ENCODE measurements around the gene YTHDF1. TPM values are rescaled to one million over a fixed set of nuclear protein-coding genes. Genes with fewer than 3 reads are reported as not detected.

YTHDF1 gene
- total RNA-seq, 1 experiment from 2014 or later: 196 TPM

DNA sequence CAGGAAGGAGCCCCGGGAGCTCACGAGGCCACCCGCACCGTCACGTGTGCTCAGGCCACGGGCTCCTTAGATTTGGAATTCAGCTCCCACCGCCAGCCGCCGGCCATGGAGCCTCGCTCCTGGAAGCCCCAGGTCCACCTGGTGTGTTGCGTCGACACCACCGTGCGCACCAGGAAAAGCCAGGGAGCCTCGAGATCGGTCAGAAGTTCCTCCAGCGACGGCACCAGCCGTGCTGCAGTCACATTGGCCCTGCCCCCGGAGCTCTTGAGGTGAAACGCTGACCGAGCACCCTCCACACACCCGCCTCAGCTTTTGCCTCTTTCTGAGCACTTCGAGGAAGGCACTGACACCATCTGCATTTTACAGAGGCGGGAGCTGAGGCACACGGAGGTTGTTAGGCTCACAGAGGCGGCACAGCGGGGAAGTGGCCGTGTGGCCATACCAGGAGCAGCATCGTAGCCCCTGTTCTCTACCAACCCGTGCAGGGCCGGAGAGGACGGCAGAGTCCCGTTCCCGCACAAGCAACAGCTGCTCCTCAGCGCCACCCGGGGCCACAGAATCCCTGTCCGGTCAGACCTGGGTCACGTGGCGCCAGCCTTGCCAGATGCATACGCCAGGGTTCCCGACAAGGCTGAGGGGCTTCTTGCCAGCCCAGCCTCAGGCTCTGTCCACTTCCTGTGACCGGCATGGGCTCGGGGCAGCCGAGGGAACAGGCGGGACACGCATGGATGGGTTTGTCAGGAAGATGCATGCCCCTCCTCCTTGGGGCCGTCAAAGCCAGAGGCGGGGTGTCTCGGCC, 30.8 kb upstream of the YTHDF1 start:
- intact Hi-C loops (cut with micrococcal nuclease; ENCODE audit: unreplicated experiment): no loop called here
- CTCF ChIA-PET: interaction anchor here (0.6 to 1.8 kb wide), 3 partner anchors 14 to 272 kb away, joined by 3 to 15 read pairs (median 9); no protein-coding TSS in a partner anchor

DNA sequence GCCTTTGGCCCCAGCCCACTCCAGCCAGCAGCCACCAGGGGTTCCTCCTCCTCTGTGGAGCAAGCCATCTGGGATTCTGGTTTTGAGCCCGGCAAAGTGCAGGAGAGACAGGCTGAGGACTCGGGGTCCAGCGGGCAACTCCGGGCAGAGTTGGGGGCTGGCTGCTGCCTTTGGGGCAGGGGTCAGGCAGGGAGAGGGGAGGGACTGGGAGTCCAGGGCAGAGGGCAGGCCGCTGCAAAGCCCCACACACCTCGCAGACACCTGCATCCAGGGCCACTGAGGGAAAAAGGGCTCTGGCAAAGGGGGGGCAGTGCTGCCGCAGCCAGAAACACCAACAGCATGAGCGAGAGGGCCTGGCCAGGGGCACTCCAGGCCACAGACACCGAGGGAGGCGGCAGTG, 28.5 kb upstream of the YTHDF1 start:
- TF ChIP-seq, protein P1, sequence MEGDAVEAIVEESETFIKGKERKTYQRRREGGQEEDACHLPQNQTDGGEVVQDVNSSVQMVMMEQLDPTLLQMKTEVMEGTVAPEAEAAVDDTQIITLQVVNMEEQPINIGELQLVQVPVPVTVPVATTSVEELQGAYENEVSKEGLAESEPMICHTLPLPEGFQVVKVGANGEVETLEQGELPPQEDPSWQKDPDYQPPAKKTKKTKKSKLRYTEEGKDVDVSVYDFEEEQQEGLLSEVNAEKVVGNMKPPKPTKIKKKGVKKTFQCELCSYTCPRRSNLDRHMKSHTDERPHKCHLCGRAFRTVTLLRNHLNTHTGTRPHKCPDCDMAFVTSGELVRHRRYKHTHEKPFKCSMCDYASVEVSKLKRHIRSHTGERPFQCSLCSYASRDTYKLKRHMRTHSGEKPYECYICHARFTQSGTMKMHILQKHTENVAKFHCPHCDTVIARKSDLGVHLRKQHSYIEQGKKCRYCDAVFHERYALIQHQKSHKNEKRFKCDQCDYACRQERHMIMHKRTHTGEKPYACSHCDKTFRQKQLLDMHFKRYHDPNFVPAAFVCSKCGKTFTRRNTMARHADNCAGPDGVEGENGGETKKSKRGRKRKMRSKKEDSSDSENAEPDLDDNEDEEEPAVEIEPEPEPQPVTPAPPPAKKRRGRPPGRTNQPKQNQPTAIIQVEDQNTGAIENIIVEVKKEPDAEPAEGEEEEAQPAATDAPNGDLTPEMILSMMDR (IDR thresholded peaks at IDR 0.05; ENCODE audit: insufficient read depth in 1 of 2, low read depth in 1 of 2, low read length in 1 of 2, severe bottlenecking in 1 of 2, unreplicated experiment in 1 of 2): no peak
- Mint-ChIP-seq H3K9me3 (ENCODE audit: unreplicated experiment) (no peaks in the 10 kb centered on the region), H3K36me3 (ENCODE audit: insufficient read depth, unreplicated experiment) (no peaks in the 10 kb centered on the region), H3K4me1 (ENCODE audit: low read depth, unreplicated experiment) (peaks cover 11% of the 10 kb centered on the region), H3K4me3 (ENCODE audit: unreplicated experiment) (no peak overlapping the region), H3K27ac (ENCODE audit: unreplicated experiment) (no peak overlapping the region), H3K27me3 (ENCODE audit: insufficient read depth, unreplicated experiment) (no peaks in the 10 kb centered on the region)
- BruUV-seq (replicated peaks): no TSS peak
- ChIA-PET POLR2A (no interaction called here), CTCF (interaction anchor here (1.7 kb wide), 1 partner anchor 9 kb away, joined by 8 read pairs; the partner anchor contains the start of gene BIRC7)
- no peaks in the 10 kb centered on the region for H3K9me3 ChIP-seq
- no peaks in the 10 kb centered on the region for H3K36me3 ChIP-seq (ENCODE audit: control insufficient read depth, insufficient read depth, low read length)
- no peak for DNase-seq
- H3K4me3 ChIP-seq (ENCODE audit: low read depth, low read length): no peak overlapping the region
- peaks cover 38% of the 10 kb centered on the region for H3K4me1 ChIP-seq
- H3K27me3 ChIP-seq (replicated peaks; ENCODE audit: control insufficient read depth, insufficient read depth, low read length): no peaks in the 10 kb centered on the region
- intact Hi-C loops (cut with micrococcal nuclease; ENCODE audit: unreplicated experiment): no loop called here

More for the DNA sequence above, 30.8 kb upstream of the YTHDF1 start:
- TF ChIP-seq, protein P1 (IDR thresholded peaks at IDR 0.05; ENCODE audit: insufficient read depth in 1 of 2, low read depth in 1 of 2, low read length in 1 of 2, severe bottlenecking in 1 of 2, unreplicated experiment in 1 of 2): no peak
- Histone ChIP-seq H3K4me3 (ENCODE audit: low read depth, low read length) (no peak overlapping the region), H3K36me3 (ENCODE audit: control insufficient read depth, insufficient read depth, low read length) (no peaks in the 10 kb centered on the region), H3K27me3 (replicated peaks; ENCODE audit: control insufficient read depth, insufficient read depth, low read length) (no peaks in the 10 kb centered on the region), H3K9me3 (no peaks in the 10 kb centered on the region), H3K4me1 (peaks cover 42% of the 10 kb centered on the region)
- peaks cover 24% of the 10 kb centered on the region for H3K4me1 Mint-ChIP-seq (ENCODE audit: low read depth, unreplicated experiment)
- no peaks in the 10 kb centered on the region for H3K27me3 Mint-ChIP-seq (ENCODE audit: insufficient read depth, unreplicated experiment)
- no peak overlapping the region for H3K27ac Mint-ChIP-seq (ENCODE audit: unreplicated experiment)
- no peak overlapping the region for H3K4me3 Mint-ChIP-seq (ENCODE audit: unreplicated experiment)
- BruUV-seq (replicated peaks): no TSS peak
- DNase-seq: no peak
- peaks cover 9% of the 10 kb centered on the region for H3K36me3 Mint-ChIP-seq (ENCODE audit: insufficient read depth, unreplicated experiment)
- POLR2A ChIA-PET: no interaction called here
- no peaks in the 10 kb centered on the region for H3K9me3 Mint-ChIP-seq (ENCODE audit: unreplicated experiment)

DNA sequence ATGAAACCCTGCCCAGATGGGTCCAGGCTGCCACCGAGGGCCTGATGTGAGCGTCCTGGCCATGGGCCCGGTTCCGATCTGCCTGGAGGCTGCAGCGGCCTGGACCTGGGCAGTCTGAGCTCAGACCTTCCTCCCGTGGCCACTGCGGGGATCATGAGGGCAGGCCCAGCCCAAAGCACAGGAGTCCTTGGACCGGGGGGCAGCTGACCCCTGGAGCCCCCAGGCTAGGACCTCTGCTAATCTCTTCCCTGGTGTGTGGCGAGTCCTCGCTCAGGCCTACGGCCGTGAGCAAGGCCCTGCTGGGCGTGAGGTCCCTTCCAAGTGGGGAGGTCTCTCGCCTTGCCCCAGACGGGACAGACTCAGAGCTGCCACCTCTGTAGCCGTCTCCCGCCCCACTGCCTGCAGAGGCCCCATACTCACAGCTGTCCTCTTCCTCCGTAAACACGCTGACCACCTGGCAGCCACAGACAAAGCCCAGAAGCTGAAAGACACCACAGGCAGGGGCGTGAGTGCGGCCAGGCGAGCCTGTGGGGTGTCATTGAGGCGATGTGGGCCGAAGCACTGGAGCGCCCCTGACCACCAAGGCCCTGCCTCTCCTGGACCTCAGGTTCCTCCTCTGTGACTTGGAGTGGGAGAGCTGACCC, 27.8 kb upstream of the YTHDF1 start:
- no peaks in the 10 kb centered on the region for H3K27me3 ChIP-seq (replicated peaks; ENCODE audit: control insufficient read depth, insufficient read depth, low read length)
- Mint-ChIP-seq H3K27ac (ENCODE audit: unreplicated experiment) (no peak overlapping the region), H3K4me1 (ENCODE audit: low read depth, unreplicated experiment) (peaks cover 4% of the 10 kb centered on the region), H3K4me3 (ENCODE audit: unreplicated experiment) (no peak overlapping the region), H3K36me3 (ENCODE audit: insufficient read depth, unreplicated experiment) (no peaks in the 10 kb centered on the region), H3K9me3 (ENCODE audit: unreplicated experiment) (no peaks in the 10 kb centered on the region), H3K27me3 (ENCODE audit: insufficient read depth, unreplicated experiment) (no peaks in the 10 kb centered on the region)
- DNase-seq: no peak
- no TSS peak for BruUV-seq (replicated peaks)
- ChIA-PET POLR2A (no interaction called here), CTCF (interaction anchor here (0.6 to 2.1 kb wide), 3 partner anchors 11 to 1616 kb away, joined by 3 to 6 read pairs (median 3); no protein-coding TSS in a partner anchor)
- no peak overlapping the region for H3K4me3 ChIP-seq (ENCODE audit: low read depth, low read length)
- H3K4me1 ChIP-seq: peaks cover 30% of the 10 kb centered on the region
- no peaks in the 10 kb centered on the region for H3K36me3 ChIP-seq (ENCODE audit: control insufficient read depth, insufficient read depth, low read length)
- no peaks in the 10 kb centered on the region for H3K9me3 ChIP-seq
- TF ChIP-seq, protein P1 (IDR thresholded peaks at IDR 0.05; ENCODE audit: insufficient read depth in 1 of 2, low read depth in 1 of 2, low read length in 1 of 2, severe bottlenecking in 1 of 2, unreplicated experiment in 1 of 2): no peak
- intact Hi-C loops (cut with micrococcal nuclease; ENCODE audit: unreplicated experiment): no loop called here

All from Caco-2 (cell line).